MM.1S (cell line): ENCODE data around the gene PIGZ.

Experiments
- DNase-seq: peaks from one replicate; pipeline ENCODE4 v3.0.0-alpha.2; 2015
- H2AFZ ChIP-seq: fragments of 300-600 bp; sonication (generic); 2 replicates; pipeline ENCODE4 v1.6.0; 2016; ENCODE audit warnings: antibody characterized with exemption, low read length
- H3F3A ChIP-seq: fragments of 300-600 bp; sonication (generic); 2 replicates; pipeline ENCODE4 v1.6.1; 2016; ENCODE audit warnings: mild to moderate bottlenecking, antibody characterized with exemption, low read length, moderate library complexity, mixed read lengths; ENCODE audit not compliant: insufficient read depth
- H3K27ac ChIP-seq: fragments of 300-600 bp; sonication (generic); 2 replicates; pipeline ENCODE4 v1.5.1; 2016; ENCODE audit warnings: mild to moderate bottlenecking, low read length
- H3K27me3 ChIP-seq: fragments of 300-600 bp; sonication (generic); replicated peaks from 2 replicates; pipeline ENCODE4 v1.6.0; 2016; ENCODE audit warnings: low read length; ENCODE audit not compliant: insufficient read depth
- H3K36me3 ChIP-seq: fragments of 300-600 bp; sonication (generic); replicated peaks from 2 replicates; pipeline ENCODE4 v1.6.1; 2016; ENCODE audit warnings: mild to moderate bottlenecking, low read length, mixed read lengths; ENCODE audit not compliant: insufficient read depth
- H3K4me1 ChIP-seq: fragments of 300-600 bp; sonication (generic); 2 replicates; pipeline ENCODE4 v1.6.1; 2016; ENCODE audit warnings: low read length, mixed read lengths
- H3K4me2 ChIP-seq: fragments of 300-600 bp; sonication (generic); 2 replicates; pipeline ENCODE4 v1.6.0; 2016; ENCODE audit warnings: low read depth, low read length
- H3K4me3 ChIP-seq: fragments of 300-600 bp; sonication (generic); 2 replicates; pipeline ENCODE4 v1.5.1; 2016; ENCODE audit warnings: low read length, mixed read lengths
- H3K79me2 ChIP-seq: fragments of 300-600 bp; sonication (generic); 2 replicates; pipeline ENCODE4 v1.6.1; 2016; ENCODE audit warnings: mixed run types, low read length, mixed read lengths
- H3K9ac ChIP-seq: fragments of 300-600 bp; sonication (generic); 2 replicates; pipeline ENCODE4 v1.6.1; 2016; ENCODE audit warnings: low read length, mixed read lengths
- H3K9me2 ChIP-seq: fragments of 300-600 bp; sonication (generic); replicated peaks from 2 replicates; pipeline ENCODE4 v1.6.1; 2016; ENCODE audit warnings: mild to moderate bottlenecking, low read length, mixed read lengths; ENCODE audit not compliant: insufficient read depth
- H3K9me3 ChIP-seq: fragments of 300-600 bp; sonication (generic); replicated peaks from 2 replicates; pipeline ENCODE4 v1.6.1; 2016; ENCODE audit warnings: mild to moderate bottlenecking, low read length, mixed read lengths; ENCODE audit not compliant: insufficient read depth
- H4K20me1 ChIP-seq: fragments of 300-600 bp; sonication (generic); 2 replicates; pipeline ENCODE4 v1.6.1; 2016; ENCODE audit warnings: mild to moderate bottlenecking, low read length, moderate library complexity, mixed read lengths; ENCODE audit not compliant: insufficient read depth
- CTCF ChIP-seq: fragments of 300-600 bp; sonication (generic); IDR thresholded peaks from 2 replicates; pipeline ENCODE4 v1.5.1; 2016; ENCODE audit warnings: antibody characterized with exemption, low read length, mixed read lengths
- EZH2 ChIP-seq: fragments of 300-600 bp; sonication (generic); optimal IDR thresholded peaks from 2 replicates; pipeline ENCODE3; 2017; ENCODE audit warnings: low read depth, mild to moderate bottlenecking, antibody characterized with exemption, low read length, mixed read lengths
- EZH2phosphoT487 ChIP-seq: fragments of 300-600 bp; sonication (generic); IDR thresholded peaks from 2 replicates; pipeline ENCODE4 v1.6.1; 2018; ENCODE audit warnings: antibody characterized with exemption, low read length

PIGZ gene

GRCh38 chr3:196942915-196943277 is 25.7 kb downstream of the PIGZ start:
- H3K9me2 ChIP-seq = no peaks in the 10 kb centered on the region
- H2AFZ ChIP-seq = peak overlapping the region; percentile 64
- peaks cover 10% of the 10 kb centered on the region; the same call in 1 of the 2 replicates for H3K4me1 ChIP-seq
- H3F3A ChIP-seq = peaks cover 13% of the 10 kb centered on the region
- no peak for TF ChIP-seq CTCF
- no peak for TF ChIP-seq EZH2phosphoT487
- no peak for TF ChIP-seq EZH2
- no peaks in the 10 kb centered on the region for H3K9me3 ChIP-seq
- peak overlapping the region; percentile 94 for H3K4me2 ChIP-seq
- H3K9ac ChIP-seq = peak overlapping the region; percentile 87
- H3K27ac ChIP-seq = peak overlapping the region; percentile 34; the same call in 1 of the 2 replicates
- H3K4me3 ChIP-seq = peak overlapping the region; percentile 84
- no peak for DNase-seq
- H3K79me2 ChIP-seq = peaks cover 64% of the 10 kb centered on the region
- peaks cover 5% of the 10 kb centered on the region; the same call in 1 of the 2 replicates for H3K36me3 ChIP-seq
- H4K20me1 ChIP-seq = no peaks in the 10 kb centered on the region; the same call in 1 of the 2 replicates
- no peaks in the 10 kb centered on the region for H3K27me3 ChIP-seq

GRCh38 chr3:196942226-196942914 is 26.3 kb downstream of the PIGZ start, which contains the start of gene NCBP2:
Gene NCBP2 (minus strand): TSS chr3:196942528. CDS start chr3:196942503, 25 bp downstream.
- H3K79me2 ChIP-seq = peaks cover 66% of the 10 kb centered on the region
- peak within 1 kb of the TSS; percentile 77 for H3K27ac ChIP-seq
- DNase-seq = peak; percentile 100
- no peaks in the 10 kb centered on the region; the same call in 1 of the 2 replicates for H4K20me1 ChIP-seq
- peak within 1 kb of the TSS; percentile 87 for H2AFZ ChIP-seq
- H3K9me3 ChIP-seq = no peaks in the 10 kb centered on the region
- H3K4me3 ChIP-seq = peak within 1 kb of the TSS; percentile 84
- peaks cover 13% of the 10 kb centered on the region for H3F3A ChIP-seq
- H3K9me2 ChIP-seq = no peaks in the 10 kb centered on the region
- peak within 1 kb of the TSS; percentile 94 for H3K4me2 ChIP-seq
- H3K27me3 ChIP-seq = no peaks in the 10 kb centered on the region
- H3K4me1 ChIP-seq = peaks cover 10% of the 10 kb centered on the region; the same call in 1 of the 2 replicates
- peak within 1 kb of the TSS; percentile 87 for H3K9ac ChIP-seq
- TF ChIP-seq EZH2 (no peak), CTCF (peak; percentile 78), EZH2phosphoT487 (no peak)
- peaks cover 9% of the 10 kb centered on the region; the same call in 1 of the 2 replicates for H3K36me3 ChIP-seq

GRCh38 chr3:196941729-196942225 is 26.9 kb downstream of the PIGZ start:
- H3K9me2 ChIP-seq = no peaks in the 10 kb centered on the region
- TF ChIP-seq CTCF = no peak
- TF ChIP-seq EZH2 = no peak
- no peak for TF ChIP-seq EZH2phosphoT487
- peaks cover 66% of the 10 kb centered on the region for H3K79me2 ChIP-seq
- no peaks in the 10 kb centered on the region; the same call in 1 of the 2 replicates for H4K20me1 ChIP-seq
- peaks cover 15% of the 10 kb centered on the region; the same call in 1 of the 2 replicates for H3K36me3 ChIP-seq
- DNase-seq = peak; percentile 64
- H3K4me3 ChIP-seq = peak overlapping the region; percentile 84
- H3K9me3 ChIP-seq = no peaks in the 10 kb centered on the region
- peak overlapping the region; percentile 85 for H3K9ac ChIP-seq
- H3K4me1 ChIP-seq = peaks cover 10% of the 10 kb centered on the region; the same call in 1 of the 2 replicates
- peak overlapping the region; percentile 87 for H2AFZ ChIP-seq
- peak overlapping the region; percentile 86 for H3K4me2 ChIP-seq
- H3K27ac ChIP-seq = peak overlapping the region; percentile 77
- H3K27me3 ChIP-seq = no peaks in the 10 kb centered on the region
- peaks cover 13% of the 10 kb centered on the region for H3F3A ChIP-seq
